ENCODE measurements around the gene TRAT1. TPM values are rescaled to one million over a fixed set of nuclear protein-coding genes. Genes with fewer than 3 reads are reported as not detected.

TRAT1 gene
- total RNA-seq, 1 donor from 2014 or later: not detected

DNA sequence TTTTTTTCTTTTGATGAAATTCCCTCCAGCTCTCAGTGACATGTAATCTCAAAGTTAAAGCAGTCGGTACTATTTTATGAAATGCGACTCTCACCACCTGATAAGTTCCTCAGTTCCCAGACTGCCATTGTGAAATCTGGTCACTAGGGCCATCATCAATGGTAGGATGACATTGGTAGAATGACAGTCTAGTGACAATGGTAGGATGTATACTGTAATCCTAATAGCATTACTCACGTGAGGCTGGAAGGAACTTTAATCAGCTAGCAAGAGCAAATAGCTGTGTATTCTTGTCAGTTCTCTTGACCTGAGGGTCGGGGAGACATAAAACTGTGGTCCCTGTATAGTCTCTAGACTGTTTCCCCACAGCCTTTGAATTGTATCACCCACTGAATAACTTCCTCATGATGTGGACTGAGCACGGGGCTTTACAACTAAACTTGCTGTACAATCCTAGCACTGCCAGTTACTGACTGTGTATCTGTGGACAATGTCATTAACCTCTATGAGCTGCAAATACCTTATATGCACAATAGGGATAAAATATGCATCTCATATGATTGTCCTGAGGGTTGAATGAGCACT, 23.2 kb downstream of the TRAT1 start:
- ATAC-seq (ENCODE audit: poor library complexity) (no peak), DNase-seq (no peak)
- intact Hi-C loops (cut with DNase I): no loop called here

DNA sequence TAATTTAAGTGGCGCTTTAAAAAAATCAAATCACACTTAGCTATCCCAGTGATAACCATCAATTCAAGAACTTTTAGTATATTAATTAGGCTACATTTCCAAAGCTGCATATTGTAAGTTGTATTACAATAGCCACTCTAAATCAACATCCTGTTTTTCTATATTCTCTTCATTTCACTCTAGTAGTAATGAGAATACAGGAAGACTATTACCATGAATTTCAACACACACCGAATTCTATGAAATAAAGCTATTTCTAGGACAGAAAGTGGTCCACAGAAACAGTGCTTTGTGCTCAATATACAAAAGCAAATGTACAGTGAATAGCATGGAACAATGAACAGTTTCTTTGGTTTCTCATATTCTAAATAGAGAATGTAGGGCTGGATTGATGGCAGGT, 24.6 kb downstream of the TRAT1 start:
- intact Hi-C loops (cut with DNase I): no loop called here
- DNase-seq: no peak
- no peak for ATAC-seq (ENCODE audit: poor library complexity)

DNA sequence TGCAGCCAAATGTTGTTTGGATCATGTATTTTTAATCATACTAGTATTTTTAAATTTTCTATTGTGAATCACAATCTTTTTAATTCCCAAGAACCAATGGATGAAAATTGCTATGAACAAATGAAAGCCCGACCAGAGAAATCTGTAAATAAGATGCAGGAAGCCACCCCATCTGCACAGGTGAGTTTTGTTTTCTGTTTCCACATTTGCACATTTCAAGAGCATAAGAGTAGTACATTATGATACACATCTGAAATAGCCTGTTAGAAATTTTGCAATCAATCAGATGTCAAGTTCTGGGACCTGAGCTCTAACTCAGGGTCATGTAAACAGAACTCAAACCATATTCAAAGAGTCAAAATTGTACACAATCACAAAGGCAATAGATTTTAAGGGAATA, 26.5 kb downstream of the TRAT1 start:
- ATAC-seq (ENCODE audit: poor library complexity): no peak
- no peak for DNase-seq
- intact Hi-C loops (cut with DNase I): no loop called here

DNA sequence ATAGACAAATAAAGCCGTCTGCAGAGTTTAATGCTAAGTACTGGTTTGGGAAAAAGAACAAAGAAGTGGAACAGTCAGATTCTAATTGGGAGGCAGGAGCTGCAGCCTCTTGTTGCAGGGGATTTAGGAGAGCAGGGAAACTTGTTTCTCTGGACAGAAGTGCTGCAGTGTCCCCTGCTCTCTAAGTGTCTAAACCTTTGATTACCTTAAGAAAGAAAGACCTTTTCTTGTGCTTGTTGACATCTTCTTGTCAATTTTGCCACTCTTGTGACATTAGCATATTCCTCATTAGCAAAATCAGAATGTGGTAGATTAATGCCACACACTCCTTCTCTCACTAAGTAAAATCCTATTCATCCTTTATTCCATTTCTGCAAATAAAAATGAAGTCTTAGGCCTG, 38.8 kb downstream of the TRAT1 start:
- intact Hi-C loops (cut with DNase I): no loop called here

DNA sequence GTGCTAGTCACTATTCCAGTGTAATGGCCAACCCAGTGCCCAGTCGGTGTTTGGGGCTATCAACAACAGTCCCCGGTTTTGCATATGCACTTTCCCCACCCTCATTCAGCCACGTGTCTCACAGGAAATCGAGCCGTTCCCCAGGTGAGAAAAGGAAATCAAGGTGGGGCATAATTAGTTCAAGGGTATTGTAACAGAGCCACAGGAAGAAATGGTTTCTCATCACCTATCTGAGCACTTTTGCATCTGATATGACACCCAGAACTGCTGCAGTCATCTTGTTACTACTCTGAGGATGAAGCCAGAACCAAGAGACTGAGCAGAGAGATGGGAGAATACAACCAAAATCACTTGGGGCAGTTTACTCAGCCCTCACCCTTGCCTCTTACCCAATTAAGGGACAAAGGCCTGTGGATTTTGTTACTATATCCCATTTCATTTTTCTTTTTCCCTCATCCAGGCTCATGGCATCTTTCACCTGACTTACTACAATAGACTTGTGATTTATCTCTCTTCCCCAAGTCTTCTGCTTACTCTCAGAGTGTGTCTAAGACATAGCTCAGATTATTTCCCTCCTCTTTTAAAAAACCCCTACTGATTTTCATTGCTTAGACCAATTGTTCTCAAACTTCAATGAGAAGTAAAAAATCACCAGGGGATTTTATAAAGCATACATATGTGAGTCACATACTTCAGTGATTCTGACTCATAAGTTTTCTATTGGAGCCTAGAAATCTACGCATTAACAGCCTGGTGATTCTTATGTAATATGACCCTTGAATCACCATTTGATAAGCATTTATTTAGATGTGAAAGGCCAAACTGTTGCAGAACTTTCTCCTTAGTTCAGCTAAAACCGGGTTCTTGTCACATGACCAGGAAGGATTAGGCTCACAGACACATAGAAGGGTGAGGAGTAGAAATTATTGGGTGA, 40.5 kb downstream of the TRAT1 start:
- ATAC-seq (ENCODE audit: poor library complexity) (no peak), DNase-seq (no peak)
- intact Hi-C loops (cut with DNase I): no loop called here

More for the DNA sequence above, 38.8 kb downstream of the TRAT1 start:
- DNase-seq (no peak), ATAC-seq (ENCODE audit: poor library complexity) (no peak)

DNA sequence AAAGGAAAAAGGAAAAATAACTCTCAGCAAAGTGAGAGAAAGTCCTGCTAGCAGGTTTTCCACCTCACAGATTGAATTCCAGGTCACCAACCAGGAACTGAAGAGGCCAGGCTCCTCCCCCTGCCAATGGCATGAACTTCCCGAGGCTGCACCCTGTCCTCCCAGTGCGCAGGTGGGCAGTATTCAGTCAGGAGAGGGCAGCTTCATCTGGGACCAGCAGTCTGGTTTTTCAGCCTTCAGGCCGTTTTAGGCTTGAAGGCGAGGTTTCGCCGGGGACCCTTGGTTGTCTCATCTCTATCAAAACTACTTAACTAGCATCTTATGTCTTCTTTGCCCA, 41.2 kb downstream of the TRAT1 start:
- no peak for ATAC-seq (ENCODE audit: poor library complexity)
- intact Hi-C loops (cut with DNase I): no loop called here
- DNase-seq: no peak

DNA sequence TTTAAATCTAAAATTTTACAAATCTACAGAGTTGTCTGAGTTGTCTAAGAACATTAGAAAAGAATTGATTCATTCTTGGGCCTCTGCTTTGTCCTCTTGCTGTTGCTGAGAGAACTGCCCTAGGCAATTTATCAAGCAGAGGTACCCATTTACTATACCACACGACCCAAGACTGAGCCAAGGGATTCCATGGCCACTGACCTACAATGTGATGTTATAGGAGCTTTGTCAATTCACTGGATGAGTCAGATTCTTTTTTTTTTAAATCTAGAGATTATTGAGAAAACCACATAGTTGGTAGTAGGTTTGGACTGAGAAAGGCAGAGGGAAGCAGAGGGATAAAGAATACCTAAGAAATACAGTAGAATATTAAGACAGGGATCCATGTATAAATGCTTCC, 55.3 kb downstream of the TRAT1 start:
- DNase-seq: no peak
- ATAC-seq (ENCODE audit: poor library complexity): no peak
- intact Hi-C loops (cut with DNase I): no loop called here

DNA sequence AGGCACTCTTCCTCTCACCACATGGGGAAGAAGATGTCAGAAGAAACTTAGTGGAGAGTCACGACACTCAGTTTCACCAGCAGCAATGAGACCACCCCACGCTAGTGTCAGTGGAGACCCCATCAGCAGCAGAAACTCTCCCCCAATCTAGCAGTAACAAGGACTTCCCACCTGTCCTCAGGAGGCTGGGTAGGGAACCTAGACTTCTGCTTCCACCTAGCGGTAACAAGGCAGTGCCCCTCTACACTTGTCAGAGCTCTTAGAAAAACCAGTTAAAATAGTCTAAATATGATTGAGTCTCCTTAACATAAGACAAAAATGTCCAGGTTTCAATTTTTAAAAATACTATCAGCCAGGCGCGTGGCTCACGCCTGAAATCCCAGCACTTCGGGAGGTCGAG, 57.3 kb downstream of the TRAT1 start:
- intact Hi-C loops (cut with DNase I): no loop called here
- DNase-seq (no peak), ATAC-seq (ENCODE audit: poor library complexity) (no peak)

DNA sequence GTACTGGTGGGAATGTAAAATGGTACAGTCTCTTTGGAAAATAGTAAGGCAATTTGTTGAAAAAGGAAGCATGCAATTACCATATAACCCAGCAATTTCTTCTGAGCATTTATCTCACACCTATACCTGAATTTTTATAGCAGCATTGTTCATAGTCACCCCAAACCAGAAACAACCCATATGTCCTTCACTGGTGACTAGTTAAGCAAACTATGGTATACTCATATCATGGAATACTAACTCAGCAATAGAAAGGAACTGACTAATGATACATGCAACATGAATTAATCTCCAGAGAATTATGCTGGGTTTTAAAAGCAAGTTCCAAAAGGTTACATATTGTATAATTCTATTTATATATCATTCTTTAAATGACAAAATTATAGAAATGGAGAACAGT, 60.2 kb downstream of the TRAT1 start:
- no peak for ATAC-seq (ENCODE audit: poor library complexity)
- intact Hi-C loops (cut with DNase I): no loop called here
- no peak for DNase-seq

DNA sequence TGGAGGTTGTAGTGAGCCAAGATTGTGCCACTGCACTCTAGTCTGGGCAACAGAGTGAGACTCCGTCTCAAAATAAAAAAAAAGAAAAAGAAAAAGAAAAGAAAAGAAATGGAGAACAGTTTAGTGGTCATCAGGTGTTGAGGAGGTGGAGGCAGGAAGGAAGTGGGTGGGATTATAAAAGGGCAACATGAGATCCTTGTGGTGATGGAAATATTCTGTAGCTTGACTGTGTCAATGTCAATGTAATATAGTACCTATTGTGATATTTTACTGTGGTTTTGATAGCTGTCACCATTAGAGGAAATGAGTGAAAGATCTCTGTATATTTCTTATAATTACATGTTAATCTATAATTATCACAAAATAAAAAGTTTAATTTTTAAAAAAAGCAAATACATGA, 60.8 kb downstream of the TRAT1 start:
- intact Hi-C loops (cut with DNase I): no loop called here
- ATAC-seq (ENCODE audit: poor library complexity) (no peak), DNase-seq (no peak)

DNA sequence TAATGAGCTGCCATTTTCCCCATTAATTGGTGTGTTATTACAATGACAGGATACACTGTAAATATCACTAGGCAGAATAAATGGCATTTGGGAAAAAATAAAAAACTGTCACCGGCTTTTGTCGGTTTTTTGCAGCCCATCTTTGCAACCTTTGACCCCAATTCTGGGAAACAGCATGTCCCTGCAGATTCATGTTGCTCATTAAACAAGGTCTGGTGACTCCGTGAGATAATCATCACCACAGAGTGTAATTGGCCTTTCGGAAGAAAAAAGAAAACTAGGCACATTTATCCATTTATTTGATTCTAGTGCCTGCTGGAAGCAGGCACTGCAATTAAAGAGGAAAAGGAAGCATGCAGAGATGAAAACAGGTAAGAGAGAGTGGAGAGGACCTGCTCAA, 64.5 kb downstream of the TRAT1 start:
- DNase-seq (no peak), ATAC-seq (ENCODE audit: poor library complexity) (no peak)
- intact Hi-C loops (cut with DNase I): no loop called here

DNA sequence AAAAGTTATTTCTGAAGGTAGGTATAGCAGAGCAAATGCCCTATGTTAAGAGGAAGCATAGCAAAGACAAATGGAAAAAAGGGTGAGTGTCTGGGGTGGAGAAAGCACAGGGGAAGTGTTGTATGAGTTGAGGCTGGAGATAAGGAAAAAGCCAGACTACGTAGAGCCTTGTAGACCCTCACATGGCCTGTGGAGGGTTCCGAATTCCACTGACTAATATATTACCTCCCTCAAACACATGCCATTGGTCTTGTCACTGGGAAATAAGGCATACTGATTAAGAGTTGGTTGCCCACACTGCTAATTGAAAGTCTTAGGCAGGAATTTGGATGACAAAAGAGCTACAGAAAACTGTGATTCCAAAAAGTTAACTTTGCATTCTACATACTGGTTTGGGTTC, 65.2 kb downstream of the TRAT1 start:
- intact Hi-C loops (cut with DNase I): no loop called here
- ATAC-seq (ENCODE audit: poor library complexity) (no peak), DNase-seq (no peak)

DNA sequence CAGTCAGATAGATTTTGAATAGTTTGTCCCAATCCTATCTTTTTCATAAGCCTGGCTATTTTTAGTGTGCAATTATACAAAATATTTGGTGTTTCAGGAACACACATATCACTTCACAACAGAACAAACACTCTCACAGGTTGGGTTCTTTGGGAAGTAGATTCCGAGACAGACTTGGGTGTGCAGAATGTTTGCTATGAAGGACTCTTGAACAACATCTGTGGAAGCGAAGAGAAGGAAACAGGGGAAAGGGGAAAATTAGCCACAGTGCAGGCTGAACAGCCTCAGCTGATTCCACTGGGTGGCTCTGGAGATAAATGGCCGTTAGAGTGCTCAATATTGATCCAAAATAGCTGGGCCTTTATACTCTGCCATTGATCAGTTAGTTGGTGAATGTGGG, 69.2 kb downstream of the TRAT1 start:
- DNase-seq (no peak), ATAC-seq (ENCODE audit: poor library complexity) (no peak)
- intact Hi-C loops (cut with DNase I): no loop called here

DNA sequence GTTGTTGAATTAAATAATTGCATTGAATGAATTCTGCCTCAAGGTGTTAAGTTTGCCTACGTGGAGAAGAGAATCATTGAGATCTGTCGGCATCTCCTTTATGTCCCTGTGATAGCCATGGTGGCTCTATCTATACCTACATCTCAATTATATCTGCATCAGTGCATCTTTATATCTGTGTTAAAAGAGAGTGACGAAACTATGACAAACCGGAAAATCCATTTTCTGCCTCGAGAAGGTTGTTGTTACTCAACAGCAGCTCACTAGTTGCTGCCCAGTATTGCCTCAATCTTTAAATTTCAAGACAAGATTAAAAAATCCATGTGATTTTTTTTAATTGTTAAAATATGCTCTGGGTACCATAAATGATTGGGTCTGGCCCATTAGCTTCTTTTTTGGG, 72.4 kb downstream of the TRAT1 start:
- intact Hi-C loops (cut with DNase I): no loop called here
- ATAC-seq (ENCODE audit: poor library complexity) (no peak), DNase-seq (no peak)

DNA sequence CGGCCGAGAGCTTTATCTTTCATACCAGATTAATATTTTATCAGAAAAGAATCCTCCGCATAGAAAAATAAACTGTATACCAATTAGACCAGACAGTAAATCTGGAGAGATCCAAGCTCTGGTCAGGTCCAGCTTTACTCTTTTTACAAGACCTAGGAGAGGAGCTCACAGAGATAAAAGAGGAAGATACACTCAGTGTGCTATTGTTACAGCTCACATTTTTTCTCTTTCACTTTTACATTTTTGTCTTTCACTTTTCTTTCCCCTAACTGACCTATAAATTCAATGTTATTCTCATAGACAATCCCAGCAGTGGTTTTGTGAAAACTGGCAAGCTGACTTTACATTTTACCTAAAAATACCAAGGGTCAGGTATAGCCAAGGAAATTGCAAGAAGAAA, 75.3 kb downstream of the TRAT1 start:
- no peak for DNase-seq
- intact Hi-C loops (cut with DNase I): no loop called here
- no peak for ATAC-seq (ENCODE audit: poor library complexity)

DNA sequence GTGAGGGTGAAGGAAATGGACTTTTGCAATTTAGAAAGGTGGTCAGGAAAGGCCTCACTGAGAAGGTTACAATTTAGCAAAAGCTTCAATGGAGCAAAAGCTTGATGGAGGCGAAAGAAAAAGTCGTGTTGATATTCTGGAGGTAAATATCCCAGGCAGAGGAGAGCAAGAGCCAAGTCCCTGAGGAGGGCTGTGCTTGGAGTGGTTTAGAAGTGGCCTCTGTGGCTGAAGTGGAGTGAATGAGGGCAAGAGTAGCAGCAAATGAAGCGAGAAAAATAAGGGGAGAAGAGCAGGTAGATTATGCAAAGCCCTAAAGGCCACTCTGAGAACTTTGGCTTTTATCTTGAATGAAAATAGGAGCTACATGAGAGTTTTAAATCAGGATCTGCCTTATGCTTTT, 76.9 kb downstream of the TRAT1 start:
- intact Hi-C loops (cut with DNase I): no loop called here
- ATAC-seq (ENCODE audit: poor library complexity) (no peak), DNase-seq (no peak)

Other genes starting within 250 kb of the TRAT1 start
- 1.5 TPM for gene CIP2A, start 233.3 kb upstream of the TRAT1 start, total RNA-seq
- 14.3 TPM for gene DZIP3, start 233.1 kb upstream of the TRAT1 start, total RNA-seq
- gene RETNLB, start 65.4 kb upstream of the TRAT1 start, total RNA-seq: not detected
- gene GUCA1C, start 131.1 kb downstream of the TRAT1 start, total RNA-seq: 0.32 TPM

Data from Right ventricle myocardium superior (tissue), 1 donor.